Body of pancreas (tissue), 4 donors: ENCODE results near the gene SGK1.
"Not testable (repeated sequence)": the region's sequence is repeated elsewhere in the genome, so short reads cannot be mapped to it uniquely, and the experiment has no call there.

ENCODE experiments used
- POLR2A ChIP-seq, 3 donors: fragments of 450-650 bp; IDR thresholded peaks; one replicate each; pipeline ENCODE4 v1.6.1; 2016; ENCODE audit warnings: antibody characterized with exemption in 3 of 3, mild to moderate bottlenecking in 2 of 3
- TF ChIP-seq, protein P1 (sequence below), 7 experiments: fragments of 450-650 bp in 4 of 7; fragments of 200-600 bp in 3 of 7; sonication (generic) in 3 of 7; IDR thresholded peaks; one replicate each; pipeline ENCODE4 v1.5.1; 2016 to 2019; ENCODE audit warnings: antibody characterized with exemption in 7 of 7

DNA sequence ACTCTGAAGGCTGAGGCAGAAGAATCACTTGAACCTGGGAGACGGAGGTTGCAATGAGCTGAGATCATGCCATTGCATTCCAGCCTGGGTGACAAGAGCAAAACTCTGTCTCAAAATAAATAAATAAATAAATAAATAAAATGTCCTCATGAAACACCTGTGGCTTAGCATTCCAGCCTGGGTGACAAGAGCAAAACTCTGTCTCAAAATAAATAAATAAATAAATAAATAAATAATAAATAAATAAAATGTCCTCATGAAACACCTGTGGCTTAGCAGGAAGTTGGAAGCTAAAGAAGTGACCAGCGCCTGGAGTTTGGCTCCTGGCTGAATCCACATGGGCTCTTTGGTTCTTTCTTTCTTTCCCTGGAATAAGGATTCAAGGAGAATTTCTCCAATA lies 104.5 kb downstream of the SGK1 start:
- TF ChIP-seq, protein P1, sequence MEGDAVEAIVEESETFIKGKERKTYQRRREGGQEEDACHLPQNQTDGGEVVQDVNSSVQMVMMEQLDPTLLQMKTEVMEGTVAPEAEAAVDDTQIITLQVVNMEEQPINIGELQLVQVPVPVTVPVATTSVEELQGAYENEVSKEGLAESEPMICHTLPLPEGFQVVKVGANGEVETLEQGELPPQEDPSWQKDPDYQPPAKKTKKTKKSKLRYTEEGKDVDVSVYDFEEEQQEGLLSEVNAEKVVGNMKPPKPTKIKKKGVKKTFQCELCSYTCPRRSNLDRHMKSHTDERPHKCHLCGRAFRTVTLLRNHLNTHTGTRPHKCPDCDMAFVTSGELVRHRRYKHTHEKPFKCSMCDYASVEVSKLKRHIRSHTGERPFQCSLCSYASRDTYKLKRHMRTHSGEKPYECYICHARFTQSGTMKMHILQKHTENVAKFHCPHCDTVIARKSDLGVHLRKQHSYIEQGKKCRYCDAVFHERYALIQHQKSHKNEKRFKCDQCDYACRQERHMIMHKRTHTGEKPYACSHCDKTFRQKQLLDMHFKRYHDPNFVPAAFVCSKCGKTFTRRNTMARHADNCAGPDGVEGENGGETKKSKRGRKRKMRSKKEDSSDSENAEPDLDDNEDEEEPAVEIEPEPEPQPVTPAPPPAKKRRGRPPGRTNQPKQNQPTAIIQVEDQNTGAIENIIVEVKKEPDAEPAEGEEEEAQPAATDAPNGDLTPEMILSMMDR (IDR thresholded peaks at IDR 0.05): not testable (repeated sequence)
- not testable (repeated sequence) for TF ChIP-seq POLR2A (IDR thresholded peaks at IDR 0.05)
